ENCODE measurements around the gene FBXL19. TPM values are rescaled to one million over a fixed set of nuclear protein-coding genes. Genes with fewer than 3 reads are reported as not detected.

Gene FBXL19
- polyA plus RNA-seq, 4 donors = 8.7 to 26.3 (median 13.4) TPM

- H3K27me3 ChIP-seq (ENCODE audit: control insufficient read depth in 3 of 3, insufficient read depth in 3 of 3, low read length in 3 of 3) = no peaks in the 10 kb centered on the region
- peaks cover 0 to 16% (median 0%) of the 10 kb centered on the region in 3 donors for H3K4me1 ChIP-seq (ENCODE audit: control insufficient read depth in 3 of 3, insufficient read depth in 2 of 3, low read depth in 1 of 3, low read length in 2 of 3)
- H3K4me3 ChIP-seq (ENCODE audit: low read depth in 1 of 3, low read length in 3 of 3) = no peak overlapping the region
- peaks cover 0 to 5% (median 0%) of the 10 kb centered on the region in 3 donors for H3K36me3 ChIP-seq (ENCODE audit: control insufficient read depth in 3 of 3, insufficient read depth in 2 of 3, low read depth in 1 of 3, low read length in 3 of 3)
- no peak for FAIRE-seq
- H3K27ac ChIP-seq (ENCODE audit: low read depth in 1 of 3, low read length in 2 of 3) = no peak overlapping the region
- DNase-seq = no peak
- WGBS, 3 donors = 81 to 84% (median 82%) methylated on average over 27 to 29 of the region's 29 CpGs
- H3K9me3 ChIP-seq (ENCODE audit: control insufficient read depth in 2 of 2, insufficient read depth in 1 of 2, low read depth in 1 of 2, low read length in 1 of 2) = no peaks in the 10 kb centered on the region
Observed at GRCh38 chr16:30992931-30993816, 69.8 kb downstream of the FBXL19 start.

DNA sequence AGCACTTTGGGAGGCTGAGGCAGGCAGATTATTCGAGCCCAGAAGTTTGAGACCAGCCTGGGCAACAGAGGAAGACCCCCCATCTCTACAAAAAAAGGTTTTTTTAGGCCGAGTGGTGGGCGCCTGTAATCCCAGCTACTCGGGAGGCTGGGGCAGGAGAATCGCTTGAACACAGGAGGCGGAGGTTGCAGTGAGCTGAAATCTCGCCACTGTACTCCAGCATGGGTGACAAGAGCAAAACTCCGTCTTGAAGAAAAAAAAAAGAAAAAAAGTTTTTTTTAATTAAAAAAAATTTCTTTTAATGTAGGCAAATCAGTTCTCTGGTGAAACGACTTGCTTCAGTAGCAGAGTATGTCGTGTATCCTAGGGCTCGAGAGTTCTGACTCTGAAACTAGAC, 72.6 kb downstream of the FBXL19 start:
- Histone ChIP-seq H3K27ac (ENCODE audit: low read depth in 1 of 3, low read length in 2 of 3) (peak overlapping the region in 1 of 3 donors; percentile 90), H3K4me3 (ENCODE audit: low read depth in 1 of 3, low read length in 3 of 3) (no peak overlapping the region), H3K4me1 (ENCODE audit: control insufficient read depth in 3 of 3, insufficient read depth in 2 of 3, low read depth in 1 of 3, low read length in 2 of 3) (peaks cover 0 to 32% (median 0%) of the 10 kb centered on the region in 3 donors), H3K9me3 (ENCODE audit: control insufficient read depth in 2 of 2, insufficient read depth in 1 of 2, low read depth in 1 of 2, low read length in 1 of 2) (no peaks in the 10 kb centered on the region), H3K27me3 (ENCODE audit: control insufficient read depth in 3 of 3, insufficient read depth in 3 of 3, low read length in 3 of 3) (no peaks in the 10 kb centered on the region), H3K36me3 (ENCODE audit: control insufficient read depth in 3 of 3, insufficient read depth in 2 of 3, low read depth in 1 of 3, low read length in 3 of 3) (no peaks in the 10 kb centered on the region)
- DNase-seq = no peak
- no peak for FAIRE-seq
- WGBS, 3 donors = 69 to 74% (median 73%) methylated on average over 11 of the region's 11 CpGs

DNA sequence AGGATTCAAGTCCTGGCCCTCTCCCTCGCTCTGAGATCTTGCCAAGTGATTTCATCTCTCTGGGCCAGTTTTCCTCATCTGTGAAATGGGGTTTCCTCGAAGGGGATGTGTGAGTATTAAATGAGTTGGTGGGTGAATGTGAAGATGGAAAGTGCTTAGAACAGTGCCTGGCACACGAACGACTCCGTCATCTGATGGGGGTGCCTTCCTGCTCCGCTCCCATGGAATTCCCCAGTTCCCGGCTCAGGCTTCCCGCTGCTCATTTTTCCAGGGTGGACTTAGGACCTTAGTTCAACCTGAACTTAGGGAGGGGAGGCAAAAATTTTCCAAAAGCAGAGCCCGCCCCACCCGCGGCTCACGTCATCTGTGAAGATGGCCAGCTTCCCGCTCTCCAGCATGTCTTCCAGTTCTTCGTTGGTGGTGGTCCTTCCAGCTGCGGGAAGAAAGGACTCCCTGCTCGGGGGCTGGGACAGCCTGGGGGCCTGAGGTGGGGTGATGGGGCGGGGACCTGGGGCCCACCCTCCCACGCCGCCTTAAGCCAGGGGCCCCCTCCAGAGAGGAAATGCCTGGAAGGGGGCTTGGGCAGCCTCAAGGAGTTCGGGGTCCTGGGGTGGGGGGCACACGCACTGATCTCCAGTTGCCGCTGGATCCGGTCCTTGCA, 73.1 kb downstream of the FBXL19 start:
- FAIRE-seq = no peak
- peak overlapping the region in 2 of 3 donors; percentile 28 to 90 for H3K27ac ChIP-seq (ENCODE audit: low read depth in 1 of 3, low read length in 2 of 3)
- H3K36me3 ChIP-seq (ENCODE audit: control insufficient read depth in 3 of 3, insufficient read depth in 2 of 3, low read depth in 1 of 3, low read length in 3 of 3) = no peaks in the 10 kb centered on the region
- peak overlapping the region in 2 of 3 donors; percentile 31 to 51 for H3K4me3 ChIP-seq (ENCODE audit: low read depth in 1 of 3, low read length in 3 of 3)
- no peaks in the 10 kb centered on the region for H3K9me3 ChIP-seq (ENCODE audit: control insufficient read depth in 2 of 2, insufficient read depth in 1 of 2, low read depth in 1 of 2, low read length in 1 of 2)
- peaks cover 0 to 32% (median 0%) of the 10 kb centered on the region in 3 donors for H3K4me1 ChIP-seq (ENCODE audit: control insufficient read depth in 3 of 3, insufficient read depth in 2 of 3, low read depth in 1 of 3, low read length in 2 of 3)
- H3K27me3 ChIP-seq (ENCODE audit: control insufficient read depth in 3 of 3, insufficient read depth in 3 of 3, low read length in 3 of 3) = no peaks in the 10 kb centered on the region
- WGBS, 3 donors = 8 to 16% (median 13%) methylated on average over 23 of the region's 23 CpGs
- peak; percentile 62 to 72 for DNase-seq

DNA sequence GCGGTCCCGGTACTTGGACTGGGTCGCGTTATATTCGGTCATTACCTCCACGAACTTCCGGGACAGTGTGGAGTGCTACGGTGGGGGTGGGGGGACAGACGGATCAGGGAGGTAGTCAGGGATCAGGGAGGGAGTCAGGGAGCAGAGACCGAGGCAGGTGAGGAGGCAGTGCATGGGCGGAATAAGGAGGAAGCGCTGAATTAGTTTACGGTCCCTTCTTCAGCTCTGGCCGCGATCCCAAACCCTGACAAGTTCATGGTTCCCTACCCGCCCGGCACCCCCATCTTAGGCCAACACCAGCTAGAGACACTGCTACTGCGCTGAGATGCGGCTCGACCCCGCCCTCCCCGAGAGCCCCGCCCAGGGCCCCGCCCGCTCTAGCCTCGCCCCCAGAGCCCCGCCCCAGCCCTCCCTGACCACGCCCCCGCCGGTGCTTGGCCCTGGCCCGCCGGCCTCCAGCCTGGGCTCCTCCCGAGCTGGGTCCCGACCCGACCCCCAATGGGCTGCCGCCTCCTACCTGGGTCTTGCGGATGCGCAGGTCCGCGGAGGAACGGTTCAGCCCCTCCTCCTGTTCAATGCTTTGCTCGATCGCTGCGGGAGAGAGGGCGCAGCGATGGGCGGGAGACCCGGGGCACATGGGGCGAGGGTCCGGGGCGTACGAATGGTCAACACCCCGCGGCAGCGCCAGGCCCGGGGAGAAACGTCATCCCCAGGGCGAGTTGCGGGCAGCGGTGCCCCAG, 73.8 kb downstream of the FBXL19 start:
- H3K9me3 ChIP-seq (ENCODE audit: control insufficient read depth in 2 of 2, insufficient read depth in 1 of 2, low read depth in 1 of 2, low read length in 1 of 2) = no peaks in the 10 kb centered on the region
- peaks cover 0 to 39% (median 0%) of the 10 kb centered on the region in 3 donors for H3K4me1 ChIP-seq (ENCODE audit: control insufficient read depth in 3 of 3, insufficient read depth in 2 of 3, low read depth in 1 of 3, low read length in 2 of 3)
- DNase-seq (peak; percentile 79 to 83), FAIRE-seq (no peak)
- H3K27ac ChIP-seq (ENCODE audit: low read depth in 1 of 3, low read length in 2 of 3) = peak overlapping the region in 2 of 3 donors; percentile 37 to 90
- peak overlapping the region; percentile 27 to 51 (median 31) for H3K4me3 ChIP-seq (ENCODE audit: low read depth in 1 of 3, low read length in 3 of 3)
- 3% methylated on average over 47 to 60 of the region's 60 CpGs for WGBS, 3 donors
- no peaks in the 10 kb centered on the region for H3K27me3 ChIP-seq (ENCODE audit: control insufficient read depth in 3 of 3, insufficient read depth in 3 of 3, low read length in 3 of 3)
- H3K36me3 ChIP-seq (ENCODE audit: control insufficient read depth in 3 of 3, insufficient read depth in 2 of 3, low read depth in 1 of 3, low read length in 3 of 3) = no peaks in the 10 kb centered on the region

DNA sequence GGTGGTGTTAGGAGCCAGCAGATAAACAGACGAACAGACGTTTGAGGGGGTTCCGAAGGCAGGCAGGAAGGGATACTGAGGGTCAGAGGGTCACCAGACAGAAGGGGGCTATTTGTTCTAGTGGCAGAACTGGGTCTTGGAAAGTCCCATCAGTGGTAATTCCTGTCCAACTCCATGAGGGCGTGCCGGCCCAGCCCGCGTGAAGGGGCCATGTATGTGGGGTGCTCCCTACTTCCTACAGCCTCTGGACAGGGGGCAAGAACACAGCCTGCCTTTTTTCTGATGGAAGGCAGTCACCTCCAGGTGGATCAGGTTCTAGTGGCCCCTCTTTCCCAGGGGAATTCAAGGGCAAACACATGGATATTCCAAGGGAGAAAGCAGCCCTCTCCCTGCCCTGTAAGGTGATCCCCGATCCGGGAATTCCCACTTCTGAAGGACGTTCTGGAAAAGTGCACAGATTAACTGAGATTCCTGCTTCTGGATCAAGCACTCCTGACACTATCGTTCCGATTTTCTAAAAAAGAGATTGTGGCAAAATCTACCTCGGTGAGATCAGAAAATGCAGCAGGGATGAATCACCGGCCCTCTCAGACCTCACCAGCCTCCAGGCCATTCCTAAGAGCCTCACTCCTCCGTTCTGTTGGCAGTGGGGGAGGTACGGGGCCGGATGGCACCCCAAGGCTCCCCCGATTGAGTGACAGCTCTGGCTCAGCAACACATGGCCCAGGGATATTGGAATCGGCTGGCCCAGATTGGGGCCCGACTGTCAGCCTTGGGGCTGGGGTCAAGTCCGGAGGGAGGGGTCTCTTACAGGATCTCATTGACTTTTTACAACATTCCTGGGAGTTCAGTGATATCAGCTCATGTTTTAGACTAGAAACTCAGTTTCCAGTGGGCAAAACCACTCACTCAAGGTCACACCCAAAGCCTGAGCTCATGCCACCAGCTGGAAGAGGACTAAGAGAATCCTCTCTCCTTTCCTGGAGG, 74.6 kb downstream of the FBXL19 start:
- H3K36me3 ChIP-seq (ENCODE audit: control insufficient read depth in 3 of 3, insufficient read depth in 2 of 3, low read depth in 1 of 3, low read length in 3 of 3) = no peaks in the 10 kb centered on the region
- H3K4me3 ChIP-seq (ENCODE audit: low read depth in 1 of 3, low read length in 3 of 3) = peak overlapping the region in 2 of 3 donors; percentile 31 to 51
- H3K4me1 ChIP-seq (ENCODE audit: control insufficient read depth in 3 of 3, insufficient read depth in 2 of 3, low read depth in 1 of 3, low read length in 2 of 3) = peaks cover 0 to 40% (median 0%) of the 10 kb centered on the region in 3 donors
- 64 to 72% (median 67%) methylated on average over 21 of the region's 21 CpGs for WGBS, 3 donors
- peak overlapping the region in 1 of 3 donors; percentile 2 for H3K27ac ChIP-seq (ENCODE audit: low read depth in 1 of 3, low read length in 2 of 3)
- H3K9me3 ChIP-seq (ENCODE audit: control insufficient read depth in 2 of 2, insufficient read depth in 1 of 2, low read depth in 1 of 2, low read length in 1 of 2) = no peaks in the 10 kb centered on the region
- DNase-seq = no peak
- no peaks in the 10 kb centered on the region for H3K27me3 ChIP-seq (ENCODE audit: control insufficient read depth in 3 of 3, insufficient read depth in 3 of 3, low read length in 3 of 3)
- no peak for FAIRE-seq

Other genes starting within 250 kb of the FBXL19 start
- 10 to 100 TPM in 2 of 4 donors, 1 to 10 TPM in 2; 1.6 to 36.8 (median 13.7) TPM for gene SRCAP, start 224.4 kb upstream of the FBXL19 start, polyA plus RNA-seq
- gene PHKG2, start 175.1 kb upstream of the FBXL19 start, polyA plus RNA-seq = 10 to 100 TPM; 31.2 to 46.5 (median 35.7) TPM
- gene CFAP119, start 161.5 kb upstream of the FBXL19 start, polyA plus RNA-seq = 1 to 10 TPM; 2.4 to 6.5 (median 5.1) TPM
- gene RNF40, start 161.2 kb upstream of the FBXL19 start, polyA plus RNA-seq = 10 to 100 TPM; 55.9 to 84.9 (median 58.1) TPM
- gene ZNF629, start 136.4 kb upstream of the FBXL19 start, polyA plus RNA-seq = 10 to 100 TPM in 1 of 4 donors, 1 to 10 TPM in 3; 3.4 to 17.5 (median 5.8) TPM
- 10 to 100 TPM; 23.7 to 33.2 (median 30.5) TPM for gene BCL7C, start 29.5 kb upstream of the FBXL19 start, polyA plus RNA-seq
- 1 to 10 TPM in 2 of 4 donors, not detected in 2; 1.1 to 3.0 TPM for gene CTF1, start 27.0 kb upstream of the FBXL19 start, polyA plus RNA-seq
- gene ORAI3, start 25.5 kb downstream of the FBXL19 start, polyA plus RNA-seq = 10 to 100 TPM in 2 of 4 donors, 1 to 10 TPM in 2; 6.2 to 38.1 (median 8.6) TPM
- 10 to 100 TPM in 2 of 4 donors, 1 to 10 TPM in 2; 6.9 to 11.4 (median 9.0) TPM for gene SETD1A, start 34.2 kb downstream of the FBXL19 start, polyA plus RNA-seq
- gene HSD3B7, start 61.6 kb downstream of the FBXL19 start, polyA plus RNA-seq = 10 to 100 TPM; 15.9 to 48.9 (median 23.2) TPM
- 1 to 10 TPM in 1 of 4 donors, under 1 TPM in 1, not detected in 2; 0.64 to 1.5 TPM for gene STX1B, start 87.1 kb downstream of the FBXL19 start, polyA plus RNA-seq
- 100 to 1,000 TPM in 2 of 4 donors, 10 to 100 TPM in 2; 64.6 to 115 (median 91.5) TPM for gene STX4, start 110.0 kb downstream of the FBXL19 start, polyA plus RNA-seq
- 10 to 100 TPM in 2 of 4 donors, 1 to 10 TPM in 2; 5.4 to 12.2 (median 10.1) TPM for gene ZNF668, start 150.7 kb downstream of the FBXL19 start, polyA plus RNA-seq
- gene ZNF646, start 150.8 kb downstream of the FBXL19 start, polyA plus RNA-seq = 10 to 100 TPM in 2 of 4 donors, 1 to 10 TPM in 2; 3.0 to 14.0 (median 7.3) TPM
- 1 to 10 TPM; 1.2 to 4.7 (median 1.7) TPM for gene PRSS53, start 165.4 kb downstream of the FBXL19 start, polyA plus RNA-seq
- gene VKORC1, start 171.2 kb downstream of the FBXL19 start, polyA plus RNA-seq = 10 to 100 TPM; 54.4 to 87.8 (median 80.6) TPM
- gene BCKDK, start 184.8 kb downstream of the FBXL19 start, polyA plus RNA-seq = 10 to 100 TPM; 23.8 to 30.5 (median 27.6) TPM
- 10 to 100 TPM; 43.7 to 57.1 (median 44.0) TPM for gene KAT8, start 194.1 kb downstream of the FBXL19 start, polyA plus RNA-seq
- 100 to 1,000 TPM; 220 to 393 (median 292) TPM for gene PRSS8, start 212.2 kb downstream of the FBXL19 start, polyA plus RNA-seq
- 10 to 100 TPM in 2 of 4 donors, 1 to 10 TPM in 2; 2.5 to 19.2 (median 8.1) TPM for gene PRSS36, start 226.5 kb downstream of the FBXL19 start, polyA plus RNA-seq

Measured in small intestine (tissue), 7 donors.